Measurements from ENCODE around the gene ATE1.

DNA sequence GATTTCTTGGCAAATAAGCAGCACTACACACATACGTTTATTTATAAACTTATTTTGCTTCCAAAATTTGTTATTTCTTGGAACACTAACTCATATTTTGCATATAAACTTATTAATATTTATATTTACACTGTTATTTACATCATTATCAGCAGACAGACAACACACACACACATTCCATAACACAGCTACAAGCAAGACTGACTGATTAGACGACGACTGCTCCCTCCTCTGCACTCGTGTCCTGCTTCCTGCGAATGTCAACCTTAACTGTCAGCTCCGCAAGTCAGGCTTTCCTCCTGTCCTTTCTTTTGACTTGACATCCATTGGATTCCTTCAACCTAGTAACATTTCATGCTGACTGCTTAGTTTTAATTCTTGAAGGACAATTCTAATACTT is 96.6 kb downstream of the ATE1 start:
- TF ChIP-seq CTCF (IDR thresholded peaks at IDR 0.05) = no peak
- no peak for TF ChIP-seq POLR2A (IDR thresholded peaks at IDR 0.05)
- no peak for TF ChIP-seq EP300 (IDR thresholded peaks at IDR 0.05)

Measured in stomach (tissue), 4 donors.